SK-N-SH (cell line): ENCODE measurements around the gene ZNF609. TPM values are rescaled to one million over a fixed set of nuclear protein-coding genes. Genes with fewer than 3 reads are reported as not detected.

Experiments used
- CTCF ChIA-PET: fragments of 300-600, 350-600 bp; formaldehyde crosslinking; extraction: SDS; loops from one replicate; lab custom pipeline; 2021; lab: Yijun Ruan, JAX
- POLR2A ChIA-PET: fragments of 350-600 bp; sonication (Branson Sonifier 250); formaldehyde crosslinking; extraction: SDS; loops from one replicate; lab custom pipeline; 2020; ENCODE audit warnings: antibody characterized with exemption, inconsistent platforms; lab: Yijun Ruan, JAX
- DNase-seq: peaks from one replicate; pipeline ENCODE4 v3.0.0; 2012
- H2AFZ ChIP-seq: fragments of 200-600 bp; sonication (generic); 2 replicates; pipeline ENCODE4 v1.8.1; 2016; ENCODE audit warnings: antibody characterized with exemption, mild to moderate bottlenecking, low read depth
- H3F3A ChIP-seq: fragments of 200-600 bp; sonication (generic); replicated peaks from 2 replicates; pipeline ENCODE3; 2016; ENCODE audit warnings: antibody characterized with exemption, mild to moderate bottlenecking; ENCODE audit not compliant: insufficient read depth
- H3K27ac ChIP-seq, 2 experiments: fragments of 200-500 bp in 1 of 2; fragments of 200-600 bp in 1 of 2; sonication (Bioruptor generic) in 1 of 2; sonication (generic), shearing (Covaris generic) in 1 of 2; 2 replicates each; pipeline versions ENCODE4 v1.5.1 to v1.6.1; 2014 to 2016; ENCODE audit warnings: low read depth in 2 of 2, inconsistent platforms in 1 of 2, low read length in 1 of 2, mild to moderate bottlenecking in 1 of 2, mixed read lengths in 1 of 2
- H3K27me3 ChIP-seq: fragments of 200-600 bp; sonication (generic), shearing (Covaris generic); 2 replicates; pipeline ENCODE4 v1.6.1; 2016; ENCODE audit warnings: mixed run types; ENCODE audit not compliant: insufficient read depth
- H3K36me3 ChIP-seq, 2 experiments: fragments of 200-500 bp in 1 of 2; fragments of 200-600 bp in 1 of 2; sonication (Bioruptor generic) in 1 of 2; sonication (generic) in 1 of 2; replicated peaks in 1 of 2; 2 replicates each; pipeline versions ENCODE3 to v1.5.1; 2014 to 2016; ENCODE audit warnings: low read length in 1 of 2, mild to moderate bottlenecking in 1 of 2; ENCODE audit not compliant: insufficient read depth in 2 of 2, control insufficient read depth in 1 of 2
- H3K4me1 ChIP-seq, 2 experiments: fragments of 200-500 bp in 1 of 2; fragments of 200-600 bp in 1 of 2; sonication (Bioruptor generic) in 1 of 2; sonication (generic), shearing (Covaris generic) in 1 of 2; 2 replicates each; pipeline versions ENCODE4 v1.5.1 to v1.6.1; 2014 to 2016; ENCODE audit warnings: low read depth in 1 of 2, low read length in 1 of 2, mixed run types in 1 of 2; ENCODE audit not compliant: insufficient read depth in 2 of 2, control insufficient read depth in 1 of 2
- H3K4me2 ChIP-seq: fragments of 200-600 bp; sonication (generic), shearing (Covaris generic); 2 replicates; pipeline ENCODE4 v1.6.1; 2017; ENCODE audit warnings: mixed run types
- H3K4me3 ChIP-seq, 2 experiments: fragments of 200-500 bp in 1 of 2; fragments of 200-600 bp in 1 of 2; sonication (Bioruptor generic) in 1 of 2; sonication (generic), shearing (Covaris generic) in 1 of 2; 2 replicates each; pipeline versions ENCODE4 v1.5.1 to v1.8.1; 2014 to 2016; ENCODE audit warnings: low read depth in 2 of 2, inconsistent platforms in 1 of 2, low read length in 1 of 2, mild to moderate bottlenecking in 1 of 2, mixed read lengths in 1 of 2, moderate library complexity in 1 of 2
- H3K79me2 ChIP-seq: fragments of 200-600 bp; sonication (generic); 2 replicates; pipeline ENCODE4 v1.8.1; 2017; ENCODE audit warnings: mild to moderate bottlenecking; ENCODE audit not compliant: insufficient read depth
- H3K9ac ChIP-seq: fragments of 200-600 bp; sonication (generic); 2 replicates; pipeline ENCODE4 v1.6.1; 2017; ENCODE audit warnings: mixed run types
- H3K9me2 ChIP-seq: fragments of 200-600 bp; sonication (generic); 2 replicates; pipeline ENCODE4 v1.6.1; 2017; ENCODE audit warnings: mixed run types
- H3K9me3 ChIP-seq: fragments of 200-600 bp; sonication (generic); 2 replicates; pipeline ENCODE4 v1.6.1; 2017; ENCODE audit warnings: mixed run types, mild to moderate bottlenecking, moderate library complexity
- H4K20me1 ChIP-seq: fragments of 200-600 bp; sonication (generic); 2 replicates; pipeline ENCODE4 v1.6.1; 2017; ENCODE audit warnings: mild to moderate bottlenecking, mixed run types; ENCODE audit not compliant: insufficient read depth
- ELF1 ChIP-seq: IDR thresholded peaks from 2 replicates; pipeline ENCODE4 v1.4.0; 2012
- EZH2phosphoT487 ChIP-seq: fragments of 200-600 bp; sonication (generic); IDR thresholded peaks from 2 replicates; pipeline ENCODE4 v1.6.1; 2017; ENCODE audit warnings: low read depth, mixed run types, mild to moderate bottlenecking, antibody characterized with exemption, moderate library complexity, borderline replicate concordance
- FOXM1 ChIP-seq: IDR thresholded peaks from 2 replicates; pipeline ENCODE4 v1.4.0; 2012; ENCODE audit warnings: low read depth, mild to moderate bottlenecking
- MXI1 ChIP-seq: IDR thresholded peaks from 2 replicates; pipeline ENCODE4 v1.6.1; 2012; ENCODE audit warnings: mild to moderate bottlenecking, low read depth, low read length, improper control_type of control experiment
- POLR2AphosphoS5 ChIP-seq: IDR thresholded peaks from 2 replicates; pipeline ENCODE4 v1.6.1; 2012; ENCODE audit warnings: low read depth, low read length
- RFX5 ChIP-seq: IDR thresholded peaks from 2 replicates; pipeline ENCODE4 v1.6.1; 2012; ENCODE audit warnings: mild to moderate bottlenecking, improper control_type of control experiment, low read length
- TAF1 ChIP-seq: IDR thresholded peaks from 2 replicates; pipeline ENCODE4 v1.6.1; 2012; ENCODE audit warnings: low read depth, mild to moderate bottlenecking, low read length, moderate library complexity, borderline replicate concordance
- WGBS: methylation state at CpG from one replicate; pipeline ENCODE4 v1.1.6; 2017; ENCODE audit warnings: low lambda C conversion rate; 5-methylcytosine and 5-hydroxymethylcytosine counted together
- polyA plus RNA-seq, 3 experiments: library from polyadenylated mRNA; depleted of rRNA; stranded (reverse); fragments of >200 nt; gene quantifications; 2 replicates each; pipeline ENCODE4 v1.2.3, GENCODE V29; 2012
- TF ChIP-seq, protein P1 (sequence below): fragments of 150-350 bp; IDR thresholded peaks from 2 replicates; pipeline ENCODE4 v1.6.1; 2017; ENCODE audit warnings: antibody characterized with exemption, low read length, low read depth, borderline replicate concordance
- TF ChIP-seq, protein P2 (sequence below): IDR thresholded peaks from 2 replicates; pipeline ENCODE4 v1.4.0; 2012; ENCODE audit warnings: low read depth
- TF ChIP-seq, protein P3 (sequence below): fragments of 200-600 bp; sonication (generic); IDR thresholded peaks from 2 replicates; pipeline ENCODE4 v1.6.1; 2017; ENCODE audit warnings: antibody characterized with exemption, mild to moderate bottlenecking, moderate library complexity

Gene ZNF609
- polyA plus RNA-seq, 1 of the 3 experiments (the other 2 are of a cell fraction), result 12.6 TPM

DNA sequence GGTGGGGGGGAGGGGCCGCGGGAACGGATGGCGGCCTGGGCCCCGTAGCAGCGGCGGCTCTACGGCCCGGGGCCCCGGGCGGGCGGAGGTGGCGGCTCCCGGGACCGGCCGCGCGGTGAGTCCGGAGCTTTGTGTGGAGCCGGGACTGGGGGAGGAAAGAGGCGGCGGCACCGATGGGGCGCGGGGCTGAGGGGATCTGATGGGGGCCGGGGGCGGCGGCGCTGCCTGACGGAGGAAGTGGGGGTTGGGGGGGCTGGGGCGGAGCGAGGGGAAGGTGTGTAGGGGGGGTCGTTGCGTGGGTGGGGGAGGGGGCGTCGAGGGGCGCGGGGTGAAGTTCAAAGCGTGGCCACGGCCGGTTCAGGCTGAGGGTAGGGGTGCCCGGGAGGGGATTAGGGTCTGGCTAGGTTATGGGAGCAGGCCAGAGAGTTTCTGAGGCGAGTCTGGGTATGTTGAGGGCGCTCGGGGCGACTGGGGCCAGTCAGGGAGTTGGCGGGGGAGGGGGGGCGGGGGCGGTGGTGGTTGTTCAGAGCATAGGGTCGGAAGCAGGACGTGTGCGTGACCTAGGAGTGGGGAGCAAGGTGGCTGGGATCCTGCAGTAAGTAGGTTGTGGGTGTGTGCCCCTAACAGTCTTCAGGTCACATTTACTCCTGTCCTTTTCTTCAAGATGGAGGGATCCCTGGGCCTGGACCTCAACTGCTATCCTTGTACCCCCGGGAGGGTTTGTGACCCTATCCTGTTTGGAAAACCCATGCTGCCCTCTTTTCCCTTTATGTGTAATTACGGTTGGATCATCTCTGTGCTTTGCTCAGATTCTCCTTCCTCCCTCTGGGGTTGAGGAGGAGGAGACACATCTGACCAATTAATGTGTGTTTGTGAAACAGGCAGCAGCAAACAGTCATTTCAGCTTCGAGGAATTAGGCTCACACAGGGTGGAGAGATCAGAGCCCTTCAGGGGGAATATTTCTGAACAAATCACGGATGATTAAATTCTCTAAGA, 644 bp downstream of the ZNF609 start:
- H2AFZ ChIP-seq, result no peak overlapping the region
- DNase-seq, result peak; percentile 65
- peak overlapping the region; percentile 66 to 90 for H3K27ac ChIP-seq
- ChIA-PET POLR2A (interaction anchor here (0.6 to 1.5 kb wide), 5 partner anchors 40 to 367 kb away, joined by 3 to 6 read pairs (median 3); partner anchors contain the start of genes CIAO2A and TRIP4), CTCF (interaction anchor here (1.0 to 1.5 kb wide), 5 partner anchors 88 to 226 kb away, joined by 3 to 4 read pairs (median 3); no protein-coding TSS in a partner anchor)
- no peaks in the 10 kb centered on the region for H3K9me2 ChIP-seq
- peak overlapping the region; percentile 64; the same call in 1 of the 2 replicates for H3K9ac ChIP-seq
- H3K79me2 ChIP-seq, result peaks cover 49% of the 10 kb centered on the region
- WGBS, result 1% methylated on average over 33 of the region's 56 CpGs
- peak overlapping the region; percentile 64 to 68 for H3K4me3 ChIP-seq
- H4K20me1 ChIP-seq, result peaks cover 46% of the 10 kb centered on the region
- TF ChIP-seq ELF1 (no peak), MXI1 (0 out of 2 replicates have a peak, but pooled peaks have one; percentile 16), EZH2phosphoT487 (no peak), FOXM1 (no peak), TAF1 (0 out of 2 replicates have a peak, but pooled peaks have one; percentile 17), RFX5 (no peak), POLR2AphosphoS5 (peak; percentile 45; the same call in 1 of the 2 replicates)
- TF ChIP-seq, protein P1, sequence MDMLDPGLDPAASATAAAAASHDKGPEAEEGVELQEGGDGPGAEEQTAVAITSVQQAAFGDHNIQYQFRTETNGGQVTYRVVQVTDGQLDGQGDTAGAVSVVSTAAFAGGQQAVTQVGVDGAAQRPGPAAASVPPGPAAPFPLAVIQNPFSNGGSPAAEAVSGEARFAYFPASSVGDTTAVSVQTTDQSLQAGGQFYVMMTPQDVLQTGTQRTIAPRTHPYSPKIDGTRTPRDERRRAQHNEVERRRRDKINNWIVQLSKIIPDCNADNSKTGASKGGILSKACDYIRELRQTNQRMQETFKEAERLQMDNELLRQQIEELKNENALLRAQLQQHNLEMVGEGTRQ, result no peak
- TF ChIP-seq, protein P2, sequence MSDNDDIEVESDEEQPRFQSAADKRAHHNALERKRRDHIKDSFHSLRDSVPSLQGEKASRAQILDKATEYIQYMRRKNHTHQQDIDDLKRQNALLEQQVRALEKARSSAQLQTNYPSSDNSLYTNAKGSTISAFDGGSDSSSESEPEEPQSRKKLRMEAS, result no peak
- TF ChIP-seq, protein P3, sequence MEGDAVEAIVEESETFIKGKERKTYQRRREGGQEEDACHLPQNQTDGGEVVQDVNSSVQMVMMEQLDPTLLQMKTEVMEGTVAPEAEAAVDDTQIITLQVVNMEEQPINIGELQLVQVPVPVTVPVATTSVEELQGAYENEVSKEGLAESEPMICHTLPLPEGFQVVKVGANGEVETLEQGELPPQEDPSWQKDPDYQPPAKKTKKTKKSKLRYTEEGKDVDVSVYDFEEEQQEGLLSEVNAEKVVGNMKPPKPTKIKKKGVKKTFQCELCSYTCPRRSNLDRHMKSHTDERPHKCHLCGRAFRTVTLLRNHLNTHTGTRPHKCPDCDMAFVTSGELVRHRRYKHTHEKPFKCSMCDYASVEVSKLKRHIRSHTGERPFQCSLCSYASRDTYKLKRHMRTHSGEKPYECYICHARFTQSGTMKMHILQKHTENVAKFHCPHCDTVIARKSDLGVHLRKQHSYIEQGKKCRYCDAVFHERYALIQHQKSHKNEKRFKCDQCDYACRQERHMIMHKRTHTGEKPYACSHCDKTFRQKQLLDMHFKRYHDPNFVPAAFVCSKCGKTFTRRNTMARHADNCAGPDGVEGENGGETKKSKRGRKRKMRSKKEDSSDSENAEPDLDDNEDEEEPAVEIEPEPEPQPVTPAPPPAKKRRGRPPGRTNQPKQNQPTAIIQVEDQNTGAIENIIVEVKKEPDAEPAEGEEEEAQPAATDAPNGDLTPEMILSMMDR, result no peak
- H3K36me3 ChIP-seq, result peaks cover 3 to 18% of the 10 kb centered on the region in 2 experiments
- H3K9me3 ChIP-seq, result no peaks in the 10 kb centered on the region
- peaks cover 18% of the 10 kb centered on the region for H3F3A ChIP-seq
- H3K27me3 ChIP-seq, result no peaks in the 10 kb centered on the region
- peak overlapping the region; percentile 87 for H3K4me2 ChIP-seq
- peaks cover 18 to 20% of the 10 kb centered on the region in 2 experiments; a peak in 3 of 4 replicates for H3K4me1 ChIP-seq
